A673 (cell line): ENCODE data around the gene GPR153. TPM values are rescaled to one million over a fixed set of nuclear protein-coding genes. Genes with fewer than 3 reads are reported as not detected.

ENCODE experiments used
- BruUV-seq: library from RNA; stranded (reverse); fragments of 400-500 nt; replicated peaks from 2 replicates; lab custom pipeline; 2021; lab: Mats Ljungman, UMichigan
- CTCF ChIA-PET: fragments of 300-600 bp; sonication (Branson Sonifier 250); formaldehyde crosslinking; loops from one replicate; lab custom pipeline; 2022; ENCODE audit warnings: antibody characterized with exemption; lab: Charles Lee
- POLR2A ChIA-PET: fragments of 300-600 bp; sonication (Branson Sonifier 250); formaldehyde crosslinking; loops from one replicate; lab custom pipeline; 2022; ENCODE audit warnings: antibody characterized with exemption; ENCODE audit not compliant: low non-redundant PET; lab: Charles Lee
- DNase-seq: peaks from one replicate; pipeline ENCODE4 v3.0.0-alpha.2; 2015; ENCODE audit warnings: low spot score
- H3K27ac ChIP-seq: fragments of 200-600 bp; sonication (generic); 2 replicates; pipeline ENCODE4 v1.5.1; 2016; ENCODE audit warnings: mixed run types, low read depth, mild to moderate bottlenecking, mixed read lengths, antibody characterized with exemption, low read length; ENCODE audit not compliant: poor library complexity, severe bottlenecking
- H3K27me3 ChIP-seq: fragments of 200-600 bp; sonication (generic); replicated peaks from 2 replicates; pipeline ENCODE4 v1.6.1; 2017; ENCODE audit warnings: mixed run types, low read depth, mild to moderate bottlenecking, mixed read lengths, antibody characterized with exemption, low read length; ENCODE audit not compliant: insufficient read depth, poor library complexity
- H3K36me3 ChIP-seq: fragments of 200-600 bp; sonication (generic); 2 replicates; pipeline ENCODE4 v1.6.1; 2016; ENCODE audit warnings: mixed run types, mild to moderate bottlenecking, mixed read lengths, antibody characterized with exemption, low read length; ENCODE audit not compliant: insufficient read depth, poor library complexity, severe bottlenecking
- H3K4me1 ChIP-seq: fragments of 200-600 bp; sonication (generic); 2 replicates; pipeline ENCODE4 v1.6.1; 2017; ENCODE audit warnings: mixed run types, mild to moderate bottlenecking, mixed read lengths, antibody characterized with exemption, low read length; ENCODE audit not compliant: insufficient read depth, poor library complexity, severe bottlenecking
- H3K4me3 ChIP-seq: fragments of 200-600 bp; sonication (generic); 2 replicates; pipeline ENCODE4 v1.5.1; 2016; ENCODE audit warnings: low read depth, mixed run types, mild to moderate bottlenecking, mixed read lengths, low read length; ENCODE audit not compliant: poor library complexity, severe bottlenecking
- H3K9me3 ChIP-seq: fragments of 200-600 bp; sonication (generic); 2 replicates; pipeline ENCODE4 v1.6.1; 2016; ENCODE audit warnings: mixed run types, low read depth, mild to moderate bottlenecking, mixed read lengths, antibody characterized with exemption, low read length; ENCODE audit not compliant: poor library complexity, severe bottlenecking
- EZH2 ChIP-seq: fragments of 200-600 bp; sonication (generic); IDR thresholded peaks from 2 replicates; pipeline ENCODE4 v1.6.1; 2017; ENCODE audit warnings: borderline replicate concordance, low read depth, mild to moderate bottlenecking, mixed read lengths, antibody characterized with exemption, low read length; ENCODE audit not compliant: poor library complexity, severe bottlenecking
- intact Hi-C: fragments of 100-400 bp; cut with micrococcal nuclease; formaldehyde crosslinking; loops from one replicate; pipeline ENCODE4 v1.10.0; 2022; ENCODE audit not compliant: unreplicated experiment
- total RNA-seq: library from RNA; stranded (reverse); gene quantifications from 2 replicates; pipeline ENCODE4 v1.2.3, GENCODE V29; 2021
- TF ChIP-seq, protein P1 (sequence below): fragments of 300-800, 200-600 bp; sonication (generic); conservative IDR thresholded peaks from 2 replicates; pipeline ENCODE4 v1.5.1; 2017; ENCODE audit warnings: low read depth, mild to moderate bottlenecking, antibody characterized with exemption, low read length, moderate library complexity, mixed read lengths

The GPR153 gene
- total RNA-seq, 1 experiment from 2014 or later, result 8.4 TPM

DNA sequence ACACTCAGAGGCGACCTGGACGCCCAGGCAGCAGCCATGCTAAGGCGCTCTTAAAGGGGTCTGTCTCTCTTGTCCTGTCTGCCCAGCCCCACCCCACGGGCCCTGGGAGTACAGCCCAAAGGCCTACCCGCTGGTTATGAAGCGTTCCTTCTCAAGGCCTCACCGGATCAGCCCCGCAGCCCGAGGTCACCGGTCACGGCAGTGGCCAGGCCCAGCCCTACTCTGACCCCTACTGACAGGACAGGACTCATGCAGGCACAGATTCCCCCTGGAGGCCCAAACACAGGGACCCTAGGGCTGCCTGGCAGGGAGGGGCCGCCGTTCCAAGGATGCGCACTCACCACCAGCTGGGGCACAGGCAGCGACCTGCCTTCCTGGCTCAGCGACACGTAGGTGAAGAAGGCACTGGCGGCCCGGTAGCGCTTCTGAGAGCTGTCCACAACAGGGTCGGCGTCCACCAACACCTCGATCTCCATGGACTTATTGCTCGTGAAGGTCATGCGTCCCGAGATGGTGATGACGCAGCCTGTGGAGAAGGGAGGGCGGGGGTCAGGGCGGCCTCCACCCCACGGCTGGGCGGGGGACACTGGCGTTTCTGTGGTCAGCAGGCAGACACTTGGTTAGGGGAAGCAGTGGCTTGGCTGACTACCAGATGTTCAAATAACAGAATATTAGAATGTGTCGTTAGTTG is 20.0 kb upstream of the GPR153 start:
- DNase-seq, result no peak
- BruUV-seq, result no TSS peak
- TF ChIP-seq EZH2, result no peak
- TF ChIP-seq, protein P1, sequence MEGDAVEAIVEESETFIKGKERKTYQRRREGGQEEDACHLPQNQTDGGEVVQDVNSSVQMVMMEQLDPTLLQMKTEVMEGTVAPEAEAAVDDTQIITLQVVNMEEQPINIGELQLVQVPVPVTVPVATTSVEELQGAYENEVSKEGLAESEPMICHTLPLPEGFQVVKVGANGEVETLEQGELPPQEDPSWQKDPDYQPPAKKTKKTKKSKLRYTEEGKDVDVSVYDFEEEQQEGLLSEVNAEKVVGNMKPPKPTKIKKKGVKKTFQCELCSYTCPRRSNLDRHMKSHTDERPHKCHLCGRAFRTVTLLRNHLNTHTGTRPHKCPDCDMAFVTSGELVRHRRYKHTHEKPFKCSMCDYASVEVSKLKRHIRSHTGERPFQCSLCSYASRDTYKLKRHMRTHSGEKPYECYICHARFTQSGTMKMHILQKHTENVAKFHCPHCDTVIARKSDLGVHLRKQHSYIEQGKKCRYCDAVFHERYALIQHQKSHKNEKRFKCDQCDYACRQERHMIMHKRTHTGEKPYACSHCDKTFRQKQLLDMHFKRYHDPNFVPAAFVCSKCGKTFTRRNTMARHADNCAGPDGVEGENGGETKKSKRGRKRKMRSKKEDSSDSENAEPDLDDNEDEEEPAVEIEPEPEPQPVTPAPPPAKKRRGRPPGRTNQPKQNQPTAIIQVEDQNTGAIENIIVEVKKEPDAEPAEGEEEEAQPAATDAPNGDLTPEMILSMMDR, result 0 out of 2 replicates have a peak, but pooled peaks have one; percentile 31
- ChIA-PET POLR2A (no interaction called here), CTCF (no interaction called here)
- H3K27ac ChIP-seq, result no peak overlapping the region
- H3K27me3 ChIP-seq, result no peaks in the 10 kb centered on the region
- H3K36me3 ChIP-seq, result no peaks in the 10 kb centered on the region
- peaks cover 6% of the 10 kb centered on the region for H3K4me1 ChIP-seq
- intact Hi-C loops, result no loop called here
- H3K9me3 ChIP-seq, result no peaks in the 10 kb centered on the region
- no peak overlapping the region for H3K4me3 ChIP-seq

DNA sequence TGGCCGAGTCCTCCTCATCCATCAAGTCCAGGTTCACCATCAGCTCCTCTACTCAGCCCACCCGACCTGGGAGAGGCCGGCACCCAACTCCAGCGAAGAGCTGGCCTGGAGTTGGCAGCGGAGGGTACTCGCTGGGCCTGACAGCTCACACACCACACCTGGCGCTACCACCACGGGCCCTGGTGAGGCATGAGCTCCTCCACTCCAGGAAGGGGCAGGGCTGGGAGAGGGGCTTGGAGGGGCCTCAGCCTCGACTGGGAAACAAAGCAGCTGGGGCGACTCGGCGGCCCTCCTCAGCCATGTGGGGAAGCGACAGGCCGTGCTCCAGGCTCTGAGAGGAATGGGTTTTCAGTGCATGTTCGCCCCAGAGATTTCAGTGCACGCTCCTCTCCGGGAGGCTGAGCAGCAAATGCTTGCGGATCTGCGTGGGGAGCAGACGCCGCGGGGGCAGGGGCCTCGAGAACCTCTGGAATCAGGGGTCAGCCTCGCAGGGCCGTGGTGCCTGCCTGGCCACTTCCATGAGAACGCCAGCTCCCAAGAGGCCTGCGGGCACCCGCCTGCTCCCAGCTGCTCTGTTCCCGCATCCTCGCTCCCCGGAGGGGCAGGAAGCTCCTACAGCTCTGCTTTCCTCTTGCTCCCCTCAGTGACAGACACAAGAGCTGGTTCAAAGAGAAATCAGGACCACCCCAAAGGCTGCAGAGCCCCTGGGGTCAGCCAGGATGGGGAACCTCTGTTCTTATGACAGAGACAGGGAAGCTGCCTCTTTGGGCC is 18.9 kb upstream of the GPR153 start:
- DNase-seq, result no peak
- BruUV-seq, result no TSS peak
- intact Hi-C loops, result no loop called here
- Histone ChIP-seq H3K9me3 (no peaks in the 10 kb centered on the region), H3K27me3 (no peaks in the 10 kb centered on the region), H3K27ac (no peak overlapping the region), H3K4me1 (peaks cover 11% of the 10 kb centered on the region), H3K36me3 (no peaks in the 10 kb centered on the region), H3K4me3 (no peak overlapping the region)
- TF ChIP-seq, protein P1, result no peak
- TF ChIP-seq EZH2, result no peak
- ChIA-PET CTCF (no interaction called here), POLR2A (interaction anchor here (0.5 kb wide), 1 partner anchor 30 kb away, joined by 3 read pairs; no protein-coding TSS in a partner anchor)

DNA sequence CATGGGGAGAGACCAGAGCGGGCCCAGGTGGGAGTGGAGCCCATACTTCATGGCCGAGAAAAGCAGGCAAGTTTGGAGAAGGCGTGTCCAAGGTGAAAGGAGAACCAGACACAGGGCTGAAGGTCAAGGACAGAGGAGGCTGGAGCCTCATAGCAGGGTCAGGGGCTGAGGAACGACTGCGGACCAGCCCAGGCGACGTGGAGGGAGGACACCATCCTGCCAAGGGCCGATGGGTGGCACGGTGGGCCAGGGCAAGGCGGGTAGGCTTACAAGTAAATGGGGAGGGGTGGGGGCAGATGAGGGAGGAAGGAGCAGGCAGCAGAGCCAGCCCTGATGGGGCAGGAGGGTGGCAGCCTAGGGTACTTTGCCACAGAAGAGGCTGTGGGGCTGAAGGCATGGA is 18.2 kb upstream of the GPR153 start:
- Histone ChIP-seq H3K4me1 (peaks cover 11% of the 10 kb centered on the region), H3K4me3 (no peak overlapping the region), H3K36me3 (no peaks in the 10 kb centered on the region), H3K27ac (no peak overlapping the region), H3K9me3 (no peaks in the 10 kb centered on the region), H3K27me3 (no peaks in the 10 kb centered on the region)
- no peak for DNase-seq
- POLR2A ChIA-PET, result no interaction called here
- BruUV-seq, result no TSS peak
- intact Hi-C loops, result no loop called here
- CTCF ChIA-PET, result no interaction called here
- TF ChIP-seq EZH2, result no peak
- TF ChIP-seq, protein P1, result no peak
